Fibroblast of the aortic adventitia (primary cell): Measurements from ENCODE around the gene APBA2. TPM values are rescaled to one million over a fixed set of nuclear protein-coding genes. Genes with fewer than 3 reads are reported as not detected.

ENCODE experiments used
- DNase-seq: peaks from one replicate; pipeline ENCODE4 v3.0.0-alpha.2; 2010; ENCODE audit warnings: low read depth
- H3K4me3 ChIP-seq: 2 replicates; pipeline ENCODE4 v1.5.1; 2011; ENCODE audit warnings: low read depth, mild to moderate bottlenecking, control low read depth, low read length, moderate library complexity
- total RNA-seq: library from RNA; depleted of rRNA; stranded (reverse); fragments of >200 nt; gene quantifications from 2 replicates; pipeline ENCODE4 v1.2.3, GENCODE V29; 2012; ENCODE audit warnings: low replicate concordance
- TF ChIP-seq, protein P1 (sequence below): IDR thresholded peaks from 2 replicates; pipeline ENCODE4 v1.5.1; 2011; ENCODE audit warnings: mild to moderate bottlenecking, low read length, control low read depth, inconsistent platforms; ENCODE audit not compliant: insufficient read depth

APBA2 gene
- total RNA-seq, 1 donor = 1.8 TPM

DNA sequence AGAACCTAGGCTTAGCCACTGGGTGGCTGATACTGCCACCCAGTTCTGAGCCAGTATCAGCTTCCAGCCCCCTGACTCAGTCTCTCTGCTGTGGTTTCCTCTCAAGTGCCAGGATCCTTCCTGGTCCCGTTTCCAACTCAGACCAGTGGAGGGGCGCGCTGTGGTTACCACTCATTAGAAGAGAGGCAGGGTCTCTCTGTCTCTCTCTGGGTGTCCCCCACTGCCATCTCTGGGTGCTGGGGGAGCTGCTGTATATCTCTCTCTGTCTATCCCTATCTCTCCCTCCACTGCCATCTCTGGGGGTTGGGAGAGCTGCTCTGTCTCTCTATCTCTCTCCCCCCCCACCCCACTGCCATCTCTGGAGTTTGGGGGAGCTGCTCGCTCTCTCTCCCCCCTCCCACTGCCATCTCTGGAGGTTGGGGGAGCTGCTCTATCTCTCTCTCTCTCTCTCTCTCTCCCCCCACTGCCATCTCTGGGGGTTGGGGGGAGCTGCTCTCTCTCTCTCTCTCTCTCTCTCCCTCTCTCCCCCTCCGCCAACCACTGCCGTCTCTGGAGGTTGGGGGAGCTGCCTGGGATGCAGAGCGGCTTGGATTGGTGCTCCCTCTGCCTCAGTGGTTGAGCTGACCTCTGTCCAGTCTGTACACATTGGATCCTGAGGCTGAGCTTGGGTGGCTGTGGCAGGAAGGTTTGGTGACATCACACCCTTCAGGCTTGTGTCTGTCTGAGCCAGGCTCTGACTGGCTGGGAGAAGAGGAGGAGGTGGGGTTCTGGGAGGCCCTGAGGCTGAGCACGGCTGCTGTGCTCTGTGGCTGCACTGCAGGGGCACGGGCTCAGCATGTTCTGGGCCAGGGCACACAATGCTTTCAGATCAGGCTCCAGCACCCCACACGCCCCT, 98.9 kb downstream of the APBA2 start:
- DNase-seq = no peak
- TF ChIP-seq, protein P1, sequence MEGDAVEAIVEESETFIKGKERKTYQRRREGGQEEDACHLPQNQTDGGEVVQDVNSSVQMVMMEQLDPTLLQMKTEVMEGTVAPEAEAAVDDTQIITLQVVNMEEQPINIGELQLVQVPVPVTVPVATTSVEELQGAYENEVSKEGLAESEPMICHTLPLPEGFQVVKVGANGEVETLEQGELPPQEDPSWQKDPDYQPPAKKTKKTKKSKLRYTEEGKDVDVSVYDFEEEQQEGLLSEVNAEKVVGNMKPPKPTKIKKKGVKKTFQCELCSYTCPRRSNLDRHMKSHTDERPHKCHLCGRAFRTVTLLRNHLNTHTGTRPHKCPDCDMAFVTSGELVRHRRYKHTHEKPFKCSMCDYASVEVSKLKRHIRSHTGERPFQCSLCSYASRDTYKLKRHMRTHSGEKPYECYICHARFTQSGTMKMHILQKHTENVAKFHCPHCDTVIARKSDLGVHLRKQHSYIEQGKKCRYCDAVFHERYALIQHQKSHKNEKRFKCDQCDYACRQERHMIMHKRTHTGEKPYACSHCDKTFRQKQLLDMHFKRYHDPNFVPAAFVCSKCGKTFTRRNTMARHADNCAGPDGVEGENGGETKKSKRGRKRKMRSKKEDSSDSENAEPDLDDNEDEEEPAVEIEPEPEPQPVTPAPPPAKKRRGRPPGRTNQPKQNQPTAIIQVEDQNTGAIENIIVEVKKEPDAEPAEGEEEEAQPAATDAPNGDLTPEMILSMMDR = no peak
- H3K4me3 ChIP-seq = no peak overlapping the region

DNA sequence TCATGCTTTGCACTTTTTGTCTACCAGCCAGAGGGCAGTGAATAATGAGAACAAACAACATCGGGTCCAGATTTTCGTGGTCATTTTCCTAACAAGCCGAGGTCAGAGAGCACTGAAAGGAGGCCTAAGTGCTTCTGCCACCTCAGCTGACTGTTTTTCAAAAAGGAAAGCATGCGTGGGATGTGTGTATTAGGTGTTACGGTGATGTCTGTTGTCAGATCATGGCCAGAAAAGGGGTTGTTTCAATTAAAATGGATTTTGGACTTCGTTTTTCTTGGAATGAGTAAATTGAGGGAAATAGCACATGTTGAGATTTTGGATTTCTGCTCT, 99.5 kb downstream of the APBA2 start:
- no peak for DNase-seq
- TF ChIP-seq, protein P1 = no peak
- no peak overlapping the region for H3K4me3 ChIP-seq

DNA sequence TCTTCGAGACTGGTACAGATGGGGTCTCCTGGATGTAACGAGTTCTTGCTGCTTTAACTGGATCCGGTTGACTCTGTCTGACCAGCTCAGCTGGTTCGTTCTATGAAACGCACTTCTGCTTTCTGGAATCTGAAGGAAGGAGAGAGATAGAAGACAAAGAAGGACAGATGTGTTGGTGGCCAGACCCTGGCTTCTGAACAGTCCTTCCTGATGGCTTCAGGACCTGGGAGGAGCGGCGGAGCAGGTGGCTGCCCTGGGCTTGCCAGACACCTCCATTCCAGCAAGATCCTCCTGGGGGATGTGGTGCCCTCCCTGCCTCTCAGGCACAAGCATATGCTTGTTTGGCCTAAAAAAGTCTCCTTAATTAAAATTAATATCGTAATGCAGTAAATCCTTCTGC, 99.9 kb downstream of the APBA2 start:
- TF ChIP-seq, protein P1 = no peak
- DNase-seq = no peak
- H3K4me3 ChIP-seq = no peak overlapping the region

DNA sequence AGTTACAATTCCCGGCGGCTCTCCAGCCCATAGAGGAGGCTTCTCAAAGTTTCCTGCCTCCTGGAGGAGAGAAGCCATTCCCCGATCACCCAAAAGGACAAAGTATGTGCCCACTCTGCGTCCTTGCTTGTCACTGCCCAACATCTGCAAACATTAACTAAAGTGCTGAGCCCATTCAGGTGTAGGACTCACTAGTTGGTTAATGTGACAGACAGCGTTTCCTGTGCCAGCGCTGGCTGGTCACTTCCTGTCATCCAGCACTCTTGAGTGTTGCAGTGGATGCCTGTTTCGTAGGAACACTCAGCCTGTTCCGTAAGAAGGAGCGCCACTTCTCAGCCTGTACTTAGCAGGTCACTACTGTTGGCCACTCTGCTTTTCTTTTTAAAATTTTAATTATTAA, 100.3 kb downstream of the APBA2 start:
- no peak for DNase-seq
- H3K4me3 ChIP-seq = no peak overlapping the region
- TF ChIP-seq, protein P1 = no peak

DNA sequence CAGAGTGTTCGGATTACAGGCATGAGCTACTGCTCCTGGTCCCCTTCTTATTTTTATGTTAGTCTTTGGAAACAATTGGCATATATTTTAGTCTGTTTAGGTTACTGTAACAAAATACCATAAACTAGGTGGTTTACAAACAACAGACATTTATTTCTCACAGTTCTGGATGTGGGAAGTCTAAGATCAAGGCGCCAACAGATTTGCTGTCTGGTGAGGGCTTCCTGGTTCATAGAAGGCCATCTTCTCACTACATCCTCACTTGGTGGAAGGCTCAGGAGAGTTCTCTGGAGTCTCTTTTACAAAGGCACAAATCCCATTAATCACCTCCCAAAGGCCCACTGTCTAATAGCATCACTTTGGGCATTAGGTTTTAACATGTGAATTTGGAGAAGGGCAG, 101.0 kb downstream of the APBA2 start:
- H3K4me3 ChIP-seq = no peak overlapping the region
- TF ChIP-seq, protein P1 = no peak
- DNase-seq = no peak

DNA sequence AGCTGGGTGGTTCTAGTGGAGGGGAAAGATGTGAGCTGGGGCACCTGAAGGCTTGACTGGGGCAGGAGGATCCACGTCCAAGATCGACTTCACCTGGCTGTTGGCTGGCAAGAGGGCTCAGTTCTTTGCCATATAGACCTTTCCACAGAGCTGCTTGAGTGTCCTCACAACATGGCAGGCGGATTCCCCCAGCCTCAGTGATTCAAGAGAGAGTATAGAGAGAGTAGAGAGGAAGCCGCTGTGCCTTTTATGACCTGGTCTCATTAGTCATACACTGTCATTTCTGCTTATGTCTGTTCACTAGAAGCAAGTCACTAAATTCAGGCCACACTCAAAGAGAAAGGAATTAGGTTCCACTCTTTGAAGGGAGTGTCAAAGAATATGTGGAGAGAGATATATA, 101.6 kb downstream of the APBA2 start:
- no peak overlapping the region for H3K4me3 ChIP-seq
- no peak for DNase-seq
- TF ChIP-seq, protein P1 = no peak

DNA sequence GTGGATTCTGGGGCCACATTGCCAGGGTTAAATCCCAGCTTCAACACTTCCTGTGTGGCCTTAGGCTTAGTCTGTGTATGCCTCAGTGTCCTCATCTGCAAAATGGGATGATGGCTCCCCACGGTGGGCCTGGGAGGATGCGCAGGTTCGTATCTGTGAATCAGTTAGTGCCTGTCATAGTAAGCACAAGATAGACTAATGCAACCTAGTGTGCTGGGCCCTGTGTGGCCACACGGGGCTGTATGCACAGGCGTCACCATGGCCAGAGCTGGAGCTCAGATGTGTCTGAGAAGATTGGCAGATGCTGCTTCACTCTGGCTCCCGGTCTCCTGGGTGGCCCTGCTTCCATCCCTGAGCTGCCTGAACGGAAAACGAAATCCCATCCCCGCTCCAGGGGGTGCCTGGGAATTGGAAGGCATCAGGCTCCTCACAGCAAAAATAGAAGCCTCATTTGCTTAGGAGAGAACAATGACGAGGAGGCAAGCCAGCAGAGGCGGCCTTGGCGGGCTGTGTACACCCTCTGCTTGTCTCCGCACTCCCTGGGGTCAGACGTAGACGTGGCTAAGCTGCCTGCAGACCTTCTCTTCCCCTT, 103.6 kb downstream of the APBA2 start:
- H3K4me3 ChIP-seq = no peak overlapping the region
- DNase-seq = no peak

More for the DNA sequence above, 103.6 kb downstream of the APBA2 start:
- TF ChIP-seq, protein P1 = no peak
